GM23338 (cell line): ENCODE results near the gene AQP3. TPM values are rescaled to one million over a fixed set of nuclear protein-coding genes. Genes with fewer than 3 reads are reported as not detected.
A peak's percentile ranks its signal among the peaks of the same experiment; 100 is the strongest.

ENCODE experiments used
- ATAC-seq: fragments of 200-7000 bp; cut with Tn5 transposase; 3 replicates; pipeline ENCODE4 v1.9.1; 2020
- DNase-seq: peaks from one replicate; pipeline ENCODE4 v3.0.0-alpha.2; 2015; ENCODE audit warnings: low spot score
- H2AFZ ChIP-seq: fragments of 200-600 bp; sonication (generic); 2 replicates; pipeline ENCODE4 v1.8.0; 2016; ENCODE audit warnings: antibody characterized with exemption, mild to moderate bottlenecking, moderate library complexity
- H3F3A ChIP-seq: fragments of 200-600 bp; sonication (generic); replicated peaks from 2 replicates; pipeline ENCODE4 v1.8.0; 2017; ENCODE audit warnings: antibody characterized with exemption, mixed run types, low read depth
- H3K27ac ChIP-seq: fragments of 200-600 bp; sonication (generic); 2 replicates; pipeline ENCODE4 v1.6.1; 2016; ENCODE audit warnings: low read depth
- H3K27me3 ChIP-seq: fragments of 200-600 bp; sonication (generic); 2 replicates; pipeline ENCODE4 v1.8.0; 2016; ENCODE audit warnings: mild to moderate bottlenecking, mixed run types, moderate library complexity; ENCODE audit not compliant: insufficient read depth
- H3K36me3 ChIP-seq: fragments of 200-600 bp; sonication (generic); 2 replicates; pipeline ENCODE4 v1.8.0; 2016; ENCODE audit warnings: mild to moderate bottlenecking; ENCODE audit not compliant: insufficient read depth
- H3K4me1 ChIP-seq: fragments of 200-600 bp; sonication (generic); 2 replicates; pipeline ENCODE4 v1.8.0; 2016; ENCODE audit warnings: mild to moderate bottlenecking, moderate library complexity; ENCODE audit not compliant: insufficient read depth
- H3K4me2 ChIP-seq: fragments of 200-600 bp; sonication (generic); 2 replicates; pipeline ENCODE4 v1.7.1; 2017; ENCODE audit warnings: mixed run types
- H3K4me3 ChIP-seq: fragments of 200-600 bp; sonication (generic); 2 replicates; pipeline ENCODE4 v1.6.1; 2016; ENCODE audit warnings: mixed run types
- H3K79me2 ChIP-seq: fragments of 200-600 bp; sonication (generic); replicated peaks from 2 replicates; pipeline ENCODE4 v1.8.0; 2017; ENCODE audit warnings: mild to moderate bottlenecking; ENCODE audit not compliant: insufficient read depth
- H3K9me2 ChIP-seq: fragments of 200-600 bp; sonication (generic); 2 replicates; pipeline ENCODE4 v1.8.0; 2017; ENCODE audit not compliant: insufficient read depth
- H4K20me1 ChIP-seq: fragments of 200-600 bp; sonication (generic); replicated peaks from 2 replicates; pipeline ENCODE4 v1.8.0; 2017; ENCODE audit warnings: mild to moderate bottlenecking; ENCODE audit not compliant: insufficient read depth
- H3K27ac Mint-ChIP-seq: 2 replicates; pipeline ENCODE4 v1.8.0; 2020; ENCODE audit warnings: inconsistent platforms, mild to moderate bottlenecking, moderate library complexity, mixed read lengths
- H3K27me3 Mint-ChIP-seq: 3 replicates; pipeline ENCODE4 v1.8.0; 2022; ENCODE audit warnings: low read depth, mild to moderate bottlenecking, moderate library complexity, mixed read lengths, inconsistent platforms; ENCODE audit not compliant: insufficient read depth, poor library complexity
- H3K36me3 Mint-ChIP-seq: 3 replicates; pipeline ENCODE4 v1.8.0; 2021; ENCODE audit warnings: low read depth, mild to moderate bottlenecking, inconsistent platforms, moderate library complexity, mixed read lengths
- H3K4me1 Mint-ChIP-seq: 3 replicates; pipeline ENCODE4 v1.8.0; 2020; ENCODE audit warnings: mild to moderate bottlenecking, inconsistent platforms, mixed read lengths
- H3K4me3 Mint-ChIP-seq: 3 replicates; pipeline ENCODE4 v1.8.0; 2021; ENCODE audit warnings: moderate library complexity, mild to moderate bottlenecking, inconsistent platforms, mixed read lengths
- H3K9me3 Mint-ChIP-seq: 3 replicates; pipeline ENCODE4 v1.8.0; 2020; ENCODE audit warnings: moderate library complexity, mild to moderate bottlenecking, inconsistent platforms, mixed read lengths
- CREB1 ChIP-seq: fragments of 250-450 bp; sonication (Bioruptor Pico); IDR thresholded peaks from 2 replicates; pipeline ENCODE4 v1.5.0; 2020; ENCODE audit warnings: low read depth, mild to moderate bottlenecking, moderate library complexity
- EZH2 ChIP-seq: fragments of 200-600 bp; sonication (generic); IDR thresholded peaks from one replicate; pipeline ENCODE4 v1.8.0; 2017; ENCODE audit warnings: antibody characterized with exemption, mild to moderate bottlenecking, low read depth; ENCODE audit not compliant: unreplicated experiment
- EZH2phosphoT487 ChIP-seq: fragments of 200-600 bp; sonication (generic); IDR thresholded peaks from one replicate; pipeline ENCODE4 v1.8.1; 2018; ENCODE audit warnings: antibody characterized with exemption; ENCODE audit not compliant: unreplicated experiment
- JUNB ChIP-seq: IDR thresholded peaks from one replicate; pipeline ENCODE4 v1.6.1; 2016; ENCODE audit warnings: antibody characterized with exemption; ENCODE audit not compliant: unreplicated experiment
- NANOG ChIP-seq: IDR thresholded peaks from 2 replicates; pipeline ENCODE4 v1.6.1; 2016; ENCODE audit warnings: antibody characterized with exemption, borderline replicate concordance
- POLR2AphosphoS5 ChIP-seq: IDR thresholded peaks from 2 replicates; pipeline ENCODE4 v1.6.1; 2016; ENCODE audit warnings: antibody characterized with exemption, low read depth
- polyA plus RNA-seq: library from polyadenylated mRNA; unstranded; fragments of >200 nt; fragmentation: Nextera tagmentation; extraction: Ambion mirVana; gene quantifications from 2 replicates; pipeline ENCODE4 v1.2.1, GENCODE V29; 2016
- total RNA-seq: library from RNA; depleted of rRNA; stranded (reverse); fragments of >200 nt; shearing (Covaris generic); gene quantifications from 2 replicates; pipeline ENCODE4 v1.2.3, GENCODE V29; 2014
- TF ChIP-seq, protein P1 (sequence below): IDR thresholded peaks from one replicate; pipeline ENCODE4 v1.6.1; 2018; ENCODE audit warnings: antibody characterized with exemption; ENCODE audit not compliant: unreplicated experiment
- TF ChIP-seq, protein P2 (sequence below): IDR thresholded peaks from 2 replicates; pipeline ENCODE4 v1.6.1; 2016; ENCODE audit warnings: antibody characterized with exemption
- TF ChIP-seq, protein P3 (sequence below), 2 experiments: fragments of 200-600 bp in 1 of 2; sonication (generic) in 1 of 2; conservative IDR thresholded peaks; 2 replicates each; pipeline versions ENCODE4 v1.5.1 to v1.6.1; 2016 to 2017; ENCODE audit warnings: antibody characterized with exemption in 2 of 2, low read depth in 2 of 2, mild to moderate bottlenecking in 2 of 2, moderate library complexity in 1 of 2

AQP3 gene
- total and polyA plus RNA-seq, 2 experiments from 2014 or later: 1.4 to 3.5 TPM

DNA sequence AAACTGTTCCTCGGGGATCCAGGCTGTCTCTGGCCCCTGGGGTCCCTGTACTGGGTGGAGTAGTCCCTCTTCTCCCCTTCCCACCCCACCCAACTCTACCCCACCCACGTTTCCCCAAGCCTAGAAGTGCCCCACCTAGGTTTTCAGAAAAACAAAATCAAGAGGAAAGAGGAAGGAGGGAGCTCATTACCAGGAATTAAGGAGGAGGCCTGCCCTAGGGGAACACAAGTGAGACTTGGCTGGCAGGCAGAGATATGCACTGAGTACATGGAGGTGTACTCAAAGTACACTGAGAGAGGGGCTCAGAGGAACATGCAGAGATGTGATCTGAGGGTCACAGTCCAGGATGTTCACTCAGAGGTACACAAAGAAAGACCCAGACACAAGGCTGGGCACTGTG, 10.2 kb downstream of the AQP3 start:
- H3K9me3 Mint-ChIP-seq: no peaks in the 10 kb centered on the region
- Histone ChIP-seq H3F3A (no peaks in the 10 kb centered on the region), H3K4me3 (no peak overlapping the region), H3K36me3 (no peaks in the 10 kb centered on the region), H3K79me2 (no peaks in the 10 kb centered on the region), H3K27ac (no peak overlapping the region), H2AFZ (no peak overlapping the region), H3K27me3 (no peaks in the 10 kb centered on the region), H3K9me2 (no peaks in the 10 kb centered on the region), H3K4me2 (no peak overlapping the region), H4K20me1 (no peaks in the 10 kb centered on the region), H3K4me1 (peaks cover 3% of the 10 kb centered on the region; the same call in 1 of the 2 replicates)
- ATAC-seq: no peak
- H3K4me3 Mint-ChIP-seq: no peak overlapping the region
- H3K27me3 Mint-ChIP-seq: peaks cover 12% of the 10 kb centered on the region
- no peak overlapping the region for H3K27ac Mint-ChIP-seq
- H3K4me1 Mint-ChIP-seq: peaks cover 6% of the 10 kb centered on the region; the same call in 2 of the 3 replicates
- no peaks in the 10 kb centered on the region for H3K36me3 Mint-ChIP-seq
- TF ChIP-seq, protein P1, sequence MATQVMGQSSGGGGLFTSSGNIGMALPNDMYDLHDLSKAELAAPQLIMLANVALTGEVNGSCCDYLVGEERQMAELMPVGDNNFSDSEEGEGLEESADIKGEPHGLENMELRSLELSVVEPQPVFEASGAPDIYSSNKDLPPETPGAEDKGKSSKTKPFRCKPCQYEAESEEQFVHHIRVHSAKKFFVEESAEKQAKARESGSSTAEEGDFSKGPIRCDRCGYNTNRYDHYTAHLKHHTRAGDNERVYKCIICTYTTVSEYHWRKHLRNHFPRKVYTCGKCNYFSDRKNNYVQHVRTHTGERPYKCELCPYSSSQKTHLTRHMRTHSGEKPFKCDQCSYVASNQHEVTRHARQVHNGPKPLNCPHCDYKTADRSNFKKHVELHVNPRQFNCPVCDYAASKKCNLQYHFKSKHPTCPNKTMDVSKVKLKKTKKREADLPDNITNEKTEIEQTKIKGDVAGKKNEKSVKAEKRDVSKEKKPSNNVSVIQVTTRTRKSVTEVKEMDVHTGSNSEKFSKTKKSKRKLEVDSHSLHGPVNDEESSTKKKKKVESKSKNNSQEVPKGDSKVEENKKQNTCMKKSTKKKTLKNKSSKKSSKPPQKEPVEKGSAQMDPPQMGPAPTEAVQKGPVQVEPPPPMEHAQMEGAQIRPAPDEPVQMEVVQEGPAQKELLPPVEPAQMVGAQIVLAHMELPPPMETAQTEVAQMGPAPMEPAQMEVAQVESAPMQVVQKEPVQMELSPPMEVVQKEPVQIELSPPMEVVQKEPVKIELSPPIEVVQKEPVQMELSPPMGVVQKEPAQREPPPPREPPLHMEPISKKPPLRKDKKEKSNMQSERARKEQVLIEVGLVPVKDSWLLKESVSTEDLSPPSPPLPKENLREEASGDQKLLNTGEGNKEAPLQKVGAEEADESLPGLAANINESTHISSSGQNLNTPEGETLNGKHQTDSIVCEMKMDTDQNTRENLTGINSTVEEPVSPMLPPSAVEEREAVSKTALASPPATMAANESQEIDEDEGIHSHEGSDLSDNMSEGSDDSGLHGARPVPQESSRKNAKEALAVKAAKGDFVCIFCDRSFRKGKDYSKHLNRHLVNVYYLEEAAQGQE: no peak
- TF ChIP-seq POLR2AphosphoS5: no peak
- no peak for DNase-seq

DNA sequence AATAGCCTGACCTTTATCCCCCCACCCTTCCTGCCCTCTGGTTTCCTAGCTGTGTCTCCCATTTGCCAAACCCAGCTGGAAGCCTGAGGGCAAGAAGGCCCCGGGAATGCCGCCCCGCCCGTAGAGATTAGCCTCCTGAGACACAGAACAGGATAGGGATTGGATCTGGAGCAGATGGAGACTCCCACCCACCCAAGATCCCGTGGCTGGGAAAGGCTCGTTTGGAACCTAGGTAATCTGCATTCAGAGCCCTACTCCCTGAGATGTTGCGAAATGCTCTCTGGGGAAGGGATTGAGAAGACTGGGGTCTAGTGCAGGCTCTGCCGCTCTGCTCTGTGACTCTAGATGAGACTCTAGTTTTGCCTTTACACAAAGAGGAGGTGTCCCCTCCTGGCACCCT, 10.9 kb downstream of the AQP3 start:
- Mint-ChIP-seq H3K4me3 (no peak overlapping the region), H3K27ac (no peak overlapping the region), H3K9me3 (no peaks in the 10 kb centered on the region), H3K36me3 (no peaks in the 10 kb centered on the region), H3K27me3 (peaks cover 12% of the 10 kb centered on the region), H3K4me1 (peaks cover 6% of the 10 kb centered on the region; the same call in 2 of the 3 replicates)
- no peaks in the 10 kb centered on the region for H3F3A ChIP-seq
- DNase-seq (no peak), ATAC-seq (peak; percentile 17; the same call in 1 of the 3 replicates)
- no peaks in the 10 kb centered on the region for H3K36me3 ChIP-seq
- peaks cover 3% of the 10 kb centered on the region; the same call in 1 of the 2 replicates for H3K4me1 ChIP-seq
- no peaks in the 10 kb centered on the region for H3K79me2 ChIP-seq
- peak overlapping the region; percentile 69; the same call in 1 of the 2 replicates for H2AFZ ChIP-seq
- H3K4me2 ChIP-seq: no peak overlapping the region
- no peaks in the 10 kb centered on the region for H3K9me2 ChIP-seq
- H3K27ac ChIP-seq: no peak overlapping the region
- no peak overlapping the region for H3K4me3 ChIP-seq
- no peaks in the 10 kb centered on the region for H3K27me3 ChIP-seq
- no peaks in the 10 kb centered on the region for H4K20me1 ChIP-seq
- TF ChIP-seq CREB1 (CRISPR knock-in tag) (no peak), EZH2 (no peak), JUNB (no peak), EZH2phosphoT487 (no peak), NANOG (no peak)
- TF ChIP-seq, protein P1: no peak
- TF ChIP-seq, protein P2, sequence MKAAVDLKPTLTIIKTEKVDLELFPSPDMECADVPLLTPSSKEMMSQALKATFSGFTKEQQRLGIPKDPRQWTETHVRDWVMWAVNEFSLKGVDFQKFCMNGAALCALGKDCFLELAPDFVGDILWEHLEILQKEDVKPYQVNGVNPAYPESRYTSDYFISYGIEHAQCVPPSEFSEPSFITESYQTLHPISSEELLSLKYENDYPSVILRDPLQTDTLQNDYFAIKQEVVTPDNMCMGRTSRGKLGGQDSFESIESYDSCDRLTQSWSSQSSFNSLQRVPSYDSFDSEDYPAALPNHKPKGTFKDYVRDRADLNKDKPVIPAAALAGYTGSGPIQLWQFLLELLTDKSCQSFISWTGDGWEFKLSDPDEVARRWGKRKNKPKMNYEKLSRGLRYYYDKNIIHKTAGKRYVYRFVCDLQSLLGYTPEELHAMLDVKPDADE: no peak
- TF ChIP-seq, protein P3, sequence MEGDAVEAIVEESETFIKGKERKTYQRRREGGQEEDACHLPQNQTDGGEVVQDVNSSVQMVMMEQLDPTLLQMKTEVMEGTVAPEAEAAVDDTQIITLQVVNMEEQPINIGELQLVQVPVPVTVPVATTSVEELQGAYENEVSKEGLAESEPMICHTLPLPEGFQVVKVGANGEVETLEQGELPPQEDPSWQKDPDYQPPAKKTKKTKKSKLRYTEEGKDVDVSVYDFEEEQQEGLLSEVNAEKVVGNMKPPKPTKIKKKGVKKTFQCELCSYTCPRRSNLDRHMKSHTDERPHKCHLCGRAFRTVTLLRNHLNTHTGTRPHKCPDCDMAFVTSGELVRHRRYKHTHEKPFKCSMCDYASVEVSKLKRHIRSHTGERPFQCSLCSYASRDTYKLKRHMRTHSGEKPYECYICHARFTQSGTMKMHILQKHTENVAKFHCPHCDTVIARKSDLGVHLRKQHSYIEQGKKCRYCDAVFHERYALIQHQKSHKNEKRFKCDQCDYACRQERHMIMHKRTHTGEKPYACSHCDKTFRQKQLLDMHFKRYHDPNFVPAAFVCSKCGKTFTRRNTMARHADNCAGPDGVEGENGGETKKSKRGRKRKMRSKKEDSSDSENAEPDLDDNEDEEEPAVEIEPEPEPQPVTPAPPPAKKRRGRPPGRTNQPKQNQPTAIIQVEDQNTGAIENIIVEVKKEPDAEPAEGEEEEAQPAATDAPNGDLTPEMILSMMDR (conservative IDR thresholded peaks at IDR 0.05; ENCODE audit: low read depth in 2 of 2): no peak
